ENCODE data around the gene SORBS2.

SORBS2 gene

GRCh38 chr4:185782523-185782922 is 29.5 kb downstream of the SORBS2 start:
- DNase-seq, result no peak
- in situ Hi-C loops (cut with HindIII; ENCODE audit: low pct_ligation_motif_present, low pct_unique_long_range_greater_than_20kb, low sequenced_read_pairs), result no loop called here

- in situ Hi-C loops (cut with HindIII; ENCODE audit: low pct_ligation_motif_present, low pct_unique_long_range_greater_than_20kb, low sequenced_read_pairs), result no loop called here
- no peak for DNase-seq
Observed at GRCh38 chr4:185781555-185782215, 30.3 kb downstream of the SORBS2 start.

- DNase-seq, result no peak
- in situ Hi-C loops (cut with HindIII; ENCODE audit: low pct_ligation_motif_present, low pct_unique_long_range_greater_than_20kb, low sequenced_read_pairs), result no loop called here
Observed at GRCh38 chr4:185780472-185780871, 31.5 kb downstream of the SORBS2 start.

GRCh38 chr4:185779517-185779916 is 32.5 kb downstream of the SORBS2 start:
- DNase-seq, result no peak
- in situ Hi-C loops (cut with HindIII; ENCODE audit: low pct_ligation_motif_present, low pct_unique_long_range_greater_than_20kb, low sequenced_read_pairs), result no loop called here

- in situ Hi-C loops (cut with HindIII; ENCODE audit: low pct_ligation_motif_present, low pct_unique_long_range_greater_than_20kb, low sequenced_read_pairs), result no loop called here
- DNase-seq, result no peak
Observed at GRCh38 chr4:185778307-185778706, 33.7 kb downstream of the SORBS2 start.

- DNase-seq, result no peak
- in situ Hi-C loops (cut with HindIII; ENCODE audit: low pct_ligation_motif_present, low pct_unique_long_range_greater_than_20kb, low sequenced_read_pairs), result no loop called here
Observed at GRCh38 chr4:185775792-185776555, 36.0 kb downstream of the SORBS2 start.

GRCh38 chr4:185774845-185775680 is 36.9 kb downstream of the SORBS2 start:
- in situ Hi-C loops (cut with HindIII; ENCODE audit: low pct_ligation_motif_present, low pct_unique_long_range_greater_than_20kb, low sequenced_read_pairs), result no loop called here

GRCh38 chr4:185774131-185774653 is 37.8 kb downstream of the SORBS2 start:
- in situ Hi-C loops (cut with HindIII; ENCODE audit: low pct_ligation_motif_present, low pct_unique_long_range_greater_than_20kb, low sequenced_read_pairs), result no loop called here
- no peak for DNase-seq

More at GRCh38 chr4:185774845-185775680, 36.9 kb downstream of the SORBS2 start:
- no peak for DNase-seq

- no peak for DNase-seq
Observed at GRCh38 chr4:185773419-185773818, 38.6 kb downstream of the SORBS2 start.

GRCh38 chr4:185772391-185773093 is 39.5 kb downstream of the SORBS2 start:
- in situ Hi-C loops (cut with HindIII; ENCODE audit: low pct_ligation_motif_present, low pct_unique_long_range_greater_than_20kb, low sequenced_read_pairs), result no loop called here
- DNase-seq, result no peak

More at GRCh38 chr4:185773419-185773818, 38.6 kb downstream of the SORBS2 start:
- in situ Hi-C loops (cut with HindIII; ENCODE audit: low pct_ligation_motif_present, low pct_unique_long_range_greater_than_20kb, low sequenced_read_pairs), result no loop called here

- in situ Hi-C loops (cut with HindIII; ENCODE audit: low pct_ligation_motif_present, low pct_unique_long_range_greater_than_20kb, low sequenced_read_pairs), result no loop called here
- DNase-seq, result no peak
Observed at GRCh38 chr4:185771711-185772390, 40.1 kb downstream of the SORBS2 start.

- DNase-seq, result no peak
- in situ Hi-C loops (cut with HindIII; ENCODE audit: low pct_ligation_motif_present, low pct_unique_long_range_greater_than_20kb, low sequenced_read_pairs), result no loop called here
Observed at GRCh38 chr4:185767528-185767927, 44.5 kb downstream of the SORBS2 start.

GRCh38 chr4:185764876-185765275 is 47.1 kb downstream of the SORBS2 start:
- DNase-seq, result no peak
- in situ Hi-C loops (cut with HindIII; ENCODE audit: low pct_ligation_motif_present, low pct_unique_long_range_greater_than_20kb, low sequenced_read_pairs), result no loop called here

GRCh38 chr4:185761352-185762235 is 50.4 kb downstream of the SORBS2 start:
- no peak for DNase-seq
- in situ Hi-C loops (cut with HindIII; ENCODE audit: low pct_ligation_motif_present, low pct_unique_long_range_greater_than_20kb, low sequenced_read_pairs), result no loop called here

GRCh38 chr4:185758807-185759206 is 53.2 kb downstream of the SORBS2 start:
- no peak for DNase-seq
- in situ Hi-C loops (cut with HindIII; ENCODE audit: low pct_ligation_motif_present, low pct_unique_long_range_greater_than_20kb, low sequenced_read_pairs), result no loop called here

GRCh38 chr4:185755451-185755850 is 56.5 kb downstream of the SORBS2 start:
- in situ Hi-C loops (cut with HindIII; ENCODE audit: low pct_ligation_motif_present, low pct_unique_long_range_greater_than_20kb, low sequenced_read_pairs), result no loop called here
- no peak for DNase-seq

- no peak for DNase-seq
- in situ Hi-C loops (cut with HindIII; ENCODE audit: low pct_ligation_motif_present, low pct_unique_long_range_greater_than_20kb, low sequenced_read_pairs), result no loop called here
Observed at GRCh38 chr4:185754961-185755360, 57.0 kb downstream of the SORBS2 start.

Data from ACHN (cell line).